Caco-2 (cell line): ENCODE data around the gene QPRT. TPM values are rescaled to one million over a fixed set of nuclear protein-coding genes. Genes with fewer than 3 reads are reported as not detected.

Experiments used
- BruUV-seq: library from RNA; stranded (reverse); fragments of 400-500 nt; replicated peaks from 2 replicates; lab custom pipeline; 2021; lab: Mats Ljungman, UMichigan
- CTCF ChIA-PET: fragments of 300-600 bp; sonication (Branson Sonifier 250); formaldehyde crosslinking; loops from one replicate; lab custom pipeline; 2022; ENCODE audit warnings: antibody characterized with exemption; lab: Charles Lee
- POLR2A ChIA-PET: fragments of 300-600 bp; sonication (Branson Sonifier 250); formaldehyde crosslinking; loops from one replicate; lab custom pipeline; 2022; ENCODE audit warnings: antibody characterized with exemption; lab: Charles Lee
- DNase-seq, 2 experiments: peaks; one replicate each; pipeline versions ENCODE4 v3.0.0 to v3.0.0-alpha.2; 2020 to 2022
- H3K27me3 ChIP-seq: replicated peaks from 2 replicates; pipeline ENCODE4 v1.6.0; 2011; ENCODE audit warnings: low read length; ENCODE audit not compliant: control insufficient read depth, insufficient read depth
- H3K36me3 ChIP-seq: 2 replicates; pipeline ENCODE4 v1.5.1; 2011; ENCODE audit warnings: low read length; ENCODE audit not compliant: control insufficient read depth, insufficient read depth
- H3K4me1 ChIP-seq: fragments of 250-450 bp; sonication (Bioruptor Pico); 2 replicates; pipeline ENCODE4 v1.5.1; 2020; ENCODE audit warnings: mild to moderate bottlenecking
- H3K4me3 ChIP-seq: 2 replicates; pipeline ENCODE4 v1.5.1; 2011; ENCODE audit warnings: low read depth, mild to moderate bottlenecking, control low read depth, low read length
- H3K9me3 ChIP-seq: fragments of 250-450 bp; sonication (Bioruptor Pico); 2 replicates; pipeline ENCODE4 v1.5.1; 2020; ENCODE audit warnings: mild to moderate bottlenecking, moderate library complexity
- H3K27ac Mint-ChIP-seq: one replicate; pipeline ENCODE4 v1.8.0; 2022; ENCODE audit warnings: mixed read lengths; ENCODE audit not compliant: unreplicated experiment
- H3K27me3 Mint-ChIP-seq: one replicate; pipeline ENCODE4 v1.8.0; 2022; ENCODE audit warnings: mixed read lengths; ENCODE audit not compliant: insufficient read depth, unreplicated experiment
- H3K36me3 Mint-ChIP-seq: one replicate; pipeline ENCODE4 v1.8.0; 2022; ENCODE audit warnings: mild to moderate bottlenecking, mixed read lengths; ENCODE audit not compliant: insufficient read depth, unreplicated experiment
- H3K4me1 Mint-ChIP-seq: one replicate; pipeline ENCODE4 v1.8.0; 2022; ENCODE audit warnings: low read depth, mixed read lengths; ENCODE audit not compliant: unreplicated experiment
- H3K4me3 Mint-ChIP-seq: one replicate; pipeline ENCODE4 v1.8.0; 2022; ENCODE audit warnings: mild to moderate bottlenecking, moderate library complexity, mixed read lengths; ENCODE audit not compliant: unreplicated experiment
- H3K9me3 Mint-ChIP-seq: one replicate; pipeline ENCODE4 v1.8.0; 2022; ENCODE audit warnings: mixed read lengths; ENCODE audit not compliant: unreplicated experiment
- CTCF ChIP-seq, 2 experiments: fragments of 200-600 bp in 1 of 2; IDR thresholded peaks; 1 replicate in 1 of 2; 2 replicates in 1 of 2; pipeline versions ENCODE4 v1.5.1 to v1.8.0; 2011 to 2022; ENCODE audit warnings: antibody characterized with exemption in 1 of 2, control low read depth in 1 of 2, inconsistent platforms in 1 of 2, low read depth in 1 of 2, low read length in 1 of 2, mild to moderate bottlenecking in 1 of 2, moderate library complexity in 1 of 2; ENCODE audit not compliant: insufficient read depth in 1 of 2, severe bottlenecking in 1 of 2, unreplicated experiment in 1 of 2
- intact Hi-C: fragments of 100-400 bp; cut with micrococcal nuclease; formaldehyde crosslinking; loops from one replicate; pipeline ENCODE4 v1.10.0; 2022; ENCODE audit not compliant: unreplicated experiment
- total RNA-seq: library from RNA; stranded (reverse); gene quantifications from 2 replicates; pipeline ENCODE4 v1.2.3, GENCODE V29; 2022

QPRT gene
- total RNA-seq, 1 experiment from 2014 or later = 178 TPM

- intact Hi-C loops = no loop called here
- no peaks in the 10 kb centered on the region for H3K27me3 Mint-ChIP-seq
- DNase-seq = no peak
- TF ChIP-seq CTCF (IDR thresholded peaks at IDR 0.05; ENCODE audit: insufficient read depth in 1 of 2, low read depth in 1 of 2, low read length in 1 of 2, severe bottlenecking in 1 of 2, unreplicated experiment in 1 of 2) = no peak
- Histone ChIP-seq H3K4me1 (no peaks in the 10 kb centered on the region), H3K27me3 (no peaks in the 10 kb centered on the region), H3K9me3 (no peaks in the 10 kb centered on the region), H3K4me3 (no peak overlapping the region), H3K36me3 (no peaks in the 10 kb centered on the region)
- POLR2A ChIA-PET = no interaction called here
- H3K4me1 Mint-ChIP-seq = peaks cover 15% of the 10 kb centered on the region
- BruUV-seq = no TSS peak
- no peak overlapping the region for H3K27ac Mint-ChIP-seq
- H3K4me3 Mint-ChIP-seq = no peak overlapping the region
- H3K36me3 Mint-ChIP-seq = no peaks in the 10 kb centered on the region
- CTCF ChIA-PET = no interaction called here
- H3K9me3 Mint-ChIP-seq = no peaks in the 10 kb centered on the region
These were observed 10.7 kb upstream of the QPRT start for GRCh38 chr16:29668267-29668666.

- DNase-seq = no peak
- no peaks in the 10 kb centered on the region for H3K27me3 Mint-ChIP-seq
- Histone ChIP-seq H3K4me1 (no peaks in the 10 kb centered on the region), H3K27me3 (no peaks in the 10 kb centered on the region), H3K4me3 (no peak overlapping the region), H3K36me3 (no peaks in the 10 kb centered on the region), H3K9me3 (no peaks in the 10 kb centered on the region)
- ChIA-PET POLR2A (no interaction called here), CTCF (interaction anchor here (0.5 kb wide), 1 partner anchor 93 kb away, joined by 3 read pairs; no protein-coding TSS in a partner anchor)
- peaks cover 7% of the 10 kb centered on the region for H3K4me1 Mint-ChIP-seq
- no TSS peak for BruUV-seq
- intact Hi-C loops = no loop called here
- no peak for TF ChIP-seq CTCF (IDR thresholded peaks at IDR 0.05; ENCODE audit: insufficient read depth in 1 of 2, low read depth in 1 of 2, low read length in 1 of 2, severe bottlenecking in 1 of 2, unreplicated experiment in 1 of 2)
- H3K4me3 Mint-ChIP-seq = no peak overlapping the region
- H3K36me3 Mint-ChIP-seq = no peaks in the 10 kb centered on the region
- H3K27ac Mint-ChIP-seq = no peak overlapping the region
- no peaks in the 10 kb centered on the region for H3K9me3 Mint-ChIP-seq
These were observed 5.5 kb upstream of the QPRT start for GRCh38 chr16:29673501-29673900.

GRCh38 chr16:29674188-29674587, 4.8 kb upstream of the QPRT start:
- Mint-ChIP-seq H3K27me3 (no peaks in the 10 kb centered on the region), H3K4me3 (no peak overlapping the region), H3K4me1 (peaks cover 7% of the 10 kb centered on the region), H3K9me3 (no peaks in the 10 kb centered on the region), H3K27ac (no peak overlapping the region), H3K36me3 (peaks cover 4% of the 10 kb centered on the region)
- CTCF ChIA-PET = interaction anchor here (0.5 to 0.6 kb wide), 2 partner anchors 23 to 92 kb away, joined by 3 read pairs; no protein-coding TSS in a partner anchor
- intact Hi-C loops = no loop called here
- no TSS peak for BruUV-seq
- Histone ChIP-seq H3K4me3 (no peak overlapping the region), H3K27me3 (no peaks in the 10 kb centered on the region), H3K9me3 (no peaks in the 10 kb centered on the region), H3K36me3 (no peaks in the 10 kb centered on the region), H3K4me1 (no peaks in the 10 kb centered on the region)
- TF ChIP-seq CTCF (IDR thresholded peaks at IDR 0.05; ENCODE audit: insufficient read depth in 1 of 2, low read depth in 1 of 2, low read length in 1 of 2, severe bottlenecking in 1 of 2, unreplicated experiment in 1 of 2) = no peak
- POLR2A ChIA-PET = no interaction called here
- DNase-seq = no peak
